D721Med (cell line): ENCODE data around the gene RHEB.

Experiments used
- DNase-seq: peaks from one replicate; pipeline ENCODE4 v3.0.0; 2011; ENCODE audit warnings: low spot score; ENCODE audit not compliant: insufficient read length
- FAIRE-seq: peaks from 2 replicates; lab custom pipeline; 2011; peaks lifted over from hg19 to GRCh38; lab: Jason Lieb, UNC
- CTCF ChIP-seq: IDR thresholded peaks from 2 replicates; pipeline ENCODE4 v1.5.1; 2012; ENCODE audit warnings: mild to moderate bottlenecking, control low read depth; ENCODE audit not compliant: insufficient read depth; ENCODE audit errors: missing control alignments

Gene RHEB

GRCh38 chr7:151416941-151417315 lies 102.8 kb downstream of the RHEB start:
- no peak for TF ChIP-seq CTCF
- DNase-seq (no peak), FAIRE-seq (no peak)

GRCh38 chr7:151416112-151416940 lies 103.4 kb downstream of the RHEB start:
- FAIRE-seq: no peak
- TF ChIP-seq CTCF: no peak
- no peak for DNase-seq
